HUES64 (cell line): ENCODE measurements around the gene SRC.

ENCODE experiments used
- H3K27ac ChIP-seq: 2 replicates; pipeline ENCODE4 v1.7.0; 2013; ENCODE audit warnings: low read depth, low read length, inconsistent platforms
- H3K27me3 ChIP-seq: 2 replicates; pipeline ENCODE4 v1.6.1; 2013; ENCODE audit warnings: mild to moderate bottlenecking, low read length; ENCODE audit not compliant: insufficient read depth
- H3K36me3 ChIP-seq: 2 replicates; pipeline ENCODE4 v1.6.1; 2013; ENCODE audit warnings: mild to moderate bottlenecking, low read length; ENCODE audit not compliant: insufficient read depth
- H3K4me1 ChIP-seq: 2 replicates; pipeline ENCODE4 v1.6.1; 2013; ENCODE audit warnings: mild to moderate bottlenecking, low read length, moderate library complexity; ENCODE audit not compliant: insufficient read depth
- H3K4me3 ChIP-seq: 2 replicates; pipeline ENCODE4 v1.5.1; 2013; ENCODE audit warnings: mild to moderate bottlenecking, low read length, moderate library complexity
- H3K9ac ChIP-seq: 2 replicates; pipeline ENCODE4 v1.6.1; 2013; ENCODE audit warnings: mild to moderate bottlenecking, low read depth, low read length
- H3K9me3 ChIP-seq: 2 replicates; pipeline ENCODE4 v1.6.1; 2013; ENCODE audit warnings: low read depth, low read length; ENCODE audit not compliant: insufficient read depth
- WGBS: fragments of 150-250, 120-280 bp; methylation state at CpG from one replicate; pipeline ENCODE4 v1.1.7; 2013; ENCODE audit warnings: missing lambda C conversion rate; 5-methylcytosine and 5-hydroxymethylcytosine counted together

Gene SRC

DNA sequence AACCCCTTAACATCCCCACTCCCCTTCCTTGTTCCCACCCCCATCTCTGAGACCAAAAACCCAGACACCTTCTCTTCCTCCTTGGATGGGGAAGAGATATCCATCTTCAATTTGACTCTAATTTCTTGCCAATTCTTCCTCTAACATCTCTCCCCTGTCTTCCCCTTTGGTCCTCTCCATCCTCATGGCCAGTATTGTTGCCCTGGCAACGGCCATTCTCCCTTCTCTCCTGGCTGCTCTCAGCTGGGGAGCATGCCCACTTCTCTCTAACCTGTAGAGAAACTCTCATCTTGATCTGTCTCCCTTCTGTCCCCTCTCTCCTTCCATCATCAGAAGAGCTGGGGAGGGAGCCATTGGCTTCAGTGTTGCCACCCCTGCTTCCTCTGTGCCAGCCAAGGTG, 86.7 kb downstream of the SRC start:
- Histone ChIP-seq H3K27me3 (no peaks in the 10 kb centered on the region), H3K9ac (no peak overlapping the region), H3K27ac (no peak overlapping the region), H3K4me1 (no peaks in the 10 kb centered on the region), H3K4me3 (no peak overlapping the region), H3K36me3 (no peaks in the 10 kb centered on the region), H3K9me3 (no peaks in the 10 kb centered on the region)
- WGBS = 82% methylated on average over 1 of the region's 1 CpG

DNA sequence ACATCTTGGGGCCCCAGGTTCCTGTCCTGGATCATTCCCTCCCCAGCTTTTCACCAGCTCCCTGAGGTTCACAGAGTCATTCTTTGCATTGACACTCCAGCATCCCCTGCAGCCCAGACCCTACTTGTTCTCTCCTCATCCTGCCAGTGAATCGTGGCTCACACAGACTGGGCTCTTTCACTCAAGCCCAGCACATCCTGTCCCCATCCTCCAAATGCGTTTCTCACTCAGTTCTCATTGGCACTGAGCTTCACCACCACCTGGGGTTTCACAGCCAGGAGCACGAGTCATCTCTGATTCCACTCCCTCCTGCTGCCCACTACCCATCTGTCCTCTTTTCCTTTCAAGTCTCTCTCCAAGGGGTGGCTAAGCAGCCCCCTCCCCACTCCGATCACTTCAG, 89.7 kb downstream of the SRC start:
- H3K27me3 ChIP-seq = no peaks in the 10 kb centered on the region
- no peak overlapping the region for H3K4me3 ChIP-seq
- WGBS = 57% methylated on average over 4 of the region's 4 CpGs
- H3K27ac ChIP-seq = no peak overlapping the region
- no peaks in the 10 kb centered on the region for H3K36me3 ChIP-seq
- H3K9me3 ChIP-seq = no peaks in the 10 kb centered on the region
- no peak overlapping the region for H3K9ac ChIP-seq
- H3K4me1 ChIP-seq = peaks cover 8% of the 10 kb centered on the region; the same call in 1 of the 2 replicates

DNA sequence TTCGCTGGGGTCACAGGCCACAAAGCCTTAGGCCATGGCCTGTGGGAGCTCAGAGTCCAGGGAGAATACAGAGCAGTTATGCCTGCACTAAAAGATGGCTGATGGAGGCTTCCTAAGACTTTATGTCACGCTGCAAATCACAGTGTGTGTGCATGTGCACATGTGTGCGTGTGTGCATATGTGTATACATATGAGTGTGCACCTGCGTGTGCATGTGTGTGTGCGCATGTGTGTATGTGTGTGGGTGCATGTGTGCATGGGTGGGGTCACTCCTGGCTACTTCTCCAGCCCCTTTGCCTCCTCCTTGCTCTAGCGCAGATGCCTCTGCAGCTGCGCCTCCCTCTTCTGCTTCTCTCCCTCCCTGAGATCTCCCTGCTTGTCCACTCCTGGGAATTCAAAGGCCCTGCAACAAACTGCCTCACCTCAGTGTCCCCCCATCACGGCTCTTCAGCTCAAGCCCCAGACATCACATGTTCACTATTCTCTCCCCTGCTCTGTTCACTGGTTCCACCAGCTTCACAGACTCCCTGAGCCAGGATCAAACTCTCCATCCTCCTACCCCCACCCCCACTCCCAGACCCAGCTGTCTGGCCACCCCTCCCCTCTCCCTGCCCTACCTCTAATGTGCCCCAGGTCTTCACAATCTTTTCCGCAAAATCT, 90.7 kb downstream of the SRC start:
- Histone ChIP-seq H3K4me3 (no peak overlapping the region), H3K9me3 (no peaks in the 10 kb centered on the region), H3K36me3 (no peaks in the 10 kb centered on the region), H3K27ac (no peak overlapping the region), H3K4me1 (peaks cover 8% of the 10 kb centered on the region; the same call in 1 of the 2 replicates), H3K27me3 (no peaks in the 10 kb centered on the region), H3K9ac (no peak overlapping the region)
- WGBS = 93% methylated on average over 9 of the region's 9 CpGs

DNA sequence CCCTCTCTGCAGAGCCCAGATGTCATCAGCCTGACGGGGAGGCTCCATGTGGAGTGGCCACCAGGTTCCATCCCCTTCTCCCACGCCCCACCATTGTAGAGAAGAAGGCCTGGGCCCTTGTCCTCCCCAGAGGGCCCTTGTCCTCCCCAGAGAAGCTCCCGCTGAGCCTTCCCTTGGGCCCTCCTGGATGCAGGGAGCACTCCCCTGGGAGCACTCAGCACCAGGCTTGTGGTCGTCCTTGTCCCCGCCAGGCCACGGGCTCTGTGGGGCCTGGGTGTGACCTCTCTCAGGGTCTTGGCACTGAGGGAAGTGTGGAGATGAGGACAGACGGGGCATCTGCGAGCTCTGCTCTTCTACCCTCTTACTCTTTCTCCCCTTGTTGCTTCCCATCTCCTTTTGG, 91.7 kb downstream of the SRC start:
- H3K27ac ChIP-seq = no peak overlapping the region
- H3K4me1 ChIP-seq = peaks cover 8% of the 10 kb centered on the region; the same call in 1 of the 2 replicates
- no peaks in the 10 kb centered on the region for H3K27me3 ChIP-seq
- 90% methylated on average over 8 of the region's 8 CpGs for WGBS
- H3K36me3 ChIP-seq = no peaks in the 10 kb centered on the region
- no peak overlapping the region for H3K4me3 ChIP-seq
- H3K9ac ChIP-seq = no peak overlapping the region
- H3K9me3 ChIP-seq = no peaks in the 10 kb centered on the region

DNA sequence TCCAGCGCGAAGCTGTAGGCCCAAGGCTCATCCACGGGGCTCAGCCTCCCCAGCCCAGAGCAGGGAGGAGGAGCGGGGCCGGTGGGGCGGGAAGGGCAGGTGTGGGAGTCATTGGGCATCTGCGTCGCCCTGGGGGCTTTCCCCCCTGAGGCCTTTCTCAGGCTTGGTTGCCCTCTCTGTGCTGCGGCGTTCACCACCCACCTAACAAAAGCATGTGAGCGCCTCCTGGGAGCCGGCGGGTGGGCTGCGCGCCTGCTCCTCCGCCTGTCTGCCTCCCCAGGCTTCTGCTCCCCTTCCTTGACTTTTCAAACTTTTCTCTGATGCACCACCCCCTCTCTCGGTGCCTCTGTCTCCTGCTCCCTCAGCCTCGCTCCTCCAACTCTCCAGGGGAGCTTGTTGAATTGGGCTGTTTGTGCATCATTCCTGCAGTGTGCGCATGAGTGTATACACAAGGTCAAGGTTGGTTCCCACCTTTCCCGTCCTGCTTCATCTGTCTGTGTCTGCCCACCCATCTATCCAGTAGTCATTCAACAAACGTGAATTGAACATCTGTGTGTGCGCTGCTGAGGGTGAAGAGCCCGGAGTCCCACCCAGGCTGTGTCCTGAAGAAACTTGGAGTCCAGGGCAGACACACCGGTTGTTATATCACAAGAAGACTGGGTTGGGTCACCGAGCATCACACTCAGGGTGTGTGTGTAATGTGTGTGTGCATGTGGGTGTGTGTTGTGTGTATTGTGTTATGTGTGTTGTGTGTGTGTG, 92.7 kb downstream of the SRC start:
- peaks cover 8% of the 10 kb centered on the region; the same call in 1 of the 2 replicates for H3K4me1 ChIP-seq
- 79% methylated on average over 25 of the region's 25 CpGs for WGBS
- H3K27ac ChIP-seq = no peak overlapping the region
- no peaks in the 10 kb centered on the region for H3K9me3 ChIP-seq
- H3K27me3 ChIP-seq = no peaks in the 10 kb centered on the region
- H3K4me3 ChIP-seq = no peak overlapping the region
- no peaks in the 10 kb centered on the region for H3K36me3 ChIP-seq
- no peak overlapping the region for H3K9ac ChIP-seq

DNA sequence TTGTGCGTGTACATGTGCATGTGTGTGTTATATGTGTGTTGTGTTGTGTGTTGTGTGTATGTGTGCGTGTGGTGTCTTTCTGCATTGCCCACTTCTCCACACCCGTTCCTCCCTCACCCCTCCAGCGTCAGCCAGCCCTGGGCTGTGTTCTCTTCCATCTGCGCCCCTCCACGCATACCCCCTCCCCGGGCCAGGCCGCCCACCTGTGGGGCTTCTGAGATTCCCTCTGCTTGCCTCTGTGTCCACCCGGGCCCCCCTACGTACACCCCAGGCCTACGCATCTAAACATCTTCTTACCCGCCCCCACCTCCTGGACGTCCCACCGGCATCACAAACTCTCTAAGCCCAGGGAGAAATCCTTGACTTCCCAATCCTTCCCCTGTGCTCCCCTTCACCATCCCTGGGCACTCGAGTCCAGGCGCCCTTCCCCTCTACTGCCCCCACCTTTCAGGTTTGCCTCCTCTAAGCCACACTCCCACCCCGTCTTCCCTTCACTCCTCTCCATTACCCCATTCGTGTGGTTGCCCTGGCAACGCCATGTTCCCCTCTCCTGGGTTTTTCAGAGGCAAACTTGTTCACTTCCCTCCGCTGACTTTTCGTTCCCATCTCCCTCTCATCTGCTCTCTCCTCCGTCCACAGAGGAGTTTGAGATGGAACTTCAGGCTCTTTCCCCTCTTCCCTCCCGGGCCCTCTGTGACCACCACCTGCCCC, 93.4 kb downstream of the SRC start:
- H3K4me3 ChIP-seq = no peak overlapping the region
- H3K9me3 ChIP-seq = no peaks in the 10 kb centered on the region
- no peak overlapping the region for H3K27ac ChIP-seq
- no peaks in the 10 kb centered on the region for H3K27me3 ChIP-seq
- H3K36me3 ChIP-seq = no peaks in the 10 kb centered on the region
- WGBS = 76% methylated on average over 22 of the region's 23 CpGs
- H3K4me1 ChIP-seq = peaks cover 8% of the 10 kb centered on the region; the same call in 1 of the 2 replicates
- no peak overlapping the region for H3K9ac ChIP-seq

DNA sequence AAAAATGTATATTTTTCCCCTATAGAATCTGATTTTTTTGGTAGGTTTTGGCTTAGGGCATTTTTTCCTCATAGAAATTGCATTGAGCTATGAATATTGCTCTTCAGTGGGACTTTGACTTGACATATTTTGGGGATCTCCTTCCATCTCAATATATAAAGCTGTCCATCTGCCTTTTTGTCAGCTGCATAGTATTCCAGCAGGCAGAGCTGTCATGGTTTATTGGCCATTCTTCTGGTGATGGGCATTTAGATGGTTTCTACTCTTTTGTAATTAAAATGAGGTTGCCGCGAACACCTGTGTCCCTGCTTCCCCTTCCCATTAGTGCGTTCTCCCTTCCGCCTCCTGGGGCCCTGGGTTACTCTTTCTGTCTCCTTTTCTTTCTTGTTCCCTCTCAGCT, 95.1 kb downstream of the SRC start:
- Histone ChIP-seq H3K27me3 (no peaks in the 10 kb centered on the region), H3K36me3 (no peaks in the 10 kb centered on the region), H3K9me3 (no peaks in the 10 kb centered on the region), H3K4me1 (peaks cover 8% of the 10 kb centered on the region; the same call in 1 of the 2 replicates), H3K4me3 (no peak overlapping the region), H3K27ac (no peak overlapping the region), H3K9ac (no peak overlapping the region)
- 73% methylated on average over 4 of the region's 4 CpGs for WGBS

DNA sequence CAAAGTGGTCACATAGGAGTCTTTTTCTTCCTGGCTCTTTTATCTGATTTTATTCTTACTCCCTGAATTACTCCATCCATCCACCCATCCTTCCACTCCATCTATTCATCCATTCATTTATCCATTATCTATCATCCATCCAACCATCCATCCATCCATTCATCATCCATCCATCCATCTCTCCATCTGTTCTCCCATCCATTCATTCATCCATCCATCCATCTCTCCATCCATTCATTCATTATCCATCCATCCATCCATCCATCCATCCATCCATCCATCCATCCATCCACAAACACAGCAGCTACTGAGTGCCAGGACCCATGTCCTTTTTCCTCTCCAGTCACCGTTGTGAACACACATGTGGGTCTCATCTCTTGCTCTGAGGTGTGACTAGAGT, 96.6 kb downstream of the SRC start:
- Histone ChIP-seq H3K4me3 (no peak overlapping the region), H3K36me3 (no peaks in the 10 kb centered on the region), H3K4me1 (peaks cover 8% of the 10 kb centered on the region; the same call in 1 of the 2 replicates), H3K9me3 (no peaks in the 10 kb centered on the region), H3K27me3 (no peaks in the 10 kb centered on the region), H3K27ac (no peak overlapping the region), H3K9ac (no peak overlapping the region)
- WGBS = 98% methylated on average over 1 of the region's 1 CpG

DNA sequence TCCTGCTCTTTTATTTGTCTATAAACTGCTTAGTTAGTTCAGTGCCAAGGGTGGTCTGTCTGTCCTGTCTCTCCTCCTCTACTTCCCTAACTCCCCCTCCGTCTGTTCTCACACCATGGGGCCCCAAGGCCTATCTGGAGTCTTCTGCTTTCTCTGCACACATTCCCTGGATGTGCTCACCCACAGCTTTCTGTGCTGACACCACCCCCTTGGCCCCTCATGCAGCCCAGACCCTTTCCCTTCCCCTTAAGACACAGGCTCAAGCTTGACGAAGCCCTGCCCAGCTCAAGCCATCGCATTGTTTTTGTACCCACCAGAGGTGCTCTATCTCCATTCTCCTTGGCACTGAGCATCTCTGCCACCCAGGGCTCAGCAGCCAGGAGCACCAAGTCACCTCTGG, 97.0 kb downstream of the SRC start:
- H3K4me1 ChIP-seq = peaks cover 8% of the 10 kb centered on the region; the same call in 1 of the 2 replicates
- H3K9ac ChIP-seq = no peak overlapping the region
- no peak overlapping the region for H3K27ac ChIP-seq
- H3K36me3 ChIP-seq = no peaks in the 10 kb centered on the region
- H3K9me3 ChIP-seq = no peaks in the 10 kb centered on the region
- 89% methylated on average over 3 of the region's 3 CpGs for WGBS
- H3K4me3 ChIP-seq = no peak overlapping the region
- no peaks in the 10 kb centered on the region for H3K27me3 ChIP-seq

DNA sequence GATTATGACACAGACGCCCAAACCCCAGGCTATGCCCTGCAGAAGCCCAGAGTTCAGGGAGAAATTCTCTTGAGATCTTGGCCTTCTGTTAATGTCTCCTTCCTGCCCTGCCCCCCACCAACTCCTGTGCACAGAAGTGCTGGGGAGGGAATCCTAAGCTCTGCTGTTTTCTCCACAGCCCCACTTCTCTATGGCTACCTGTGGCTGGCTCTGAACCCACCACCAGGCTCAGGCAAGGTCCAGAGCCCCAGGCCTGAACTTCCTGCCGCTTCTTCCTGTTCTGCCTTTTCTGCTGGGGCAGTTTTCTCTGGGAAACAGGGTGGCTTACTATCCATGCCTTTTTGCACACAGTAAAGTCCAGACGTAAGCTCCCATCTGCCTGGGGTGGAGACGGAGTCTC, 97.7 kb downstream of the SRC start:
- no peaks in the 10 kb centered on the region for H3K27me3 ChIP-seq
- no peaks in the 10 kb centered on the region for H3K36me3 ChIP-seq

DNA sequence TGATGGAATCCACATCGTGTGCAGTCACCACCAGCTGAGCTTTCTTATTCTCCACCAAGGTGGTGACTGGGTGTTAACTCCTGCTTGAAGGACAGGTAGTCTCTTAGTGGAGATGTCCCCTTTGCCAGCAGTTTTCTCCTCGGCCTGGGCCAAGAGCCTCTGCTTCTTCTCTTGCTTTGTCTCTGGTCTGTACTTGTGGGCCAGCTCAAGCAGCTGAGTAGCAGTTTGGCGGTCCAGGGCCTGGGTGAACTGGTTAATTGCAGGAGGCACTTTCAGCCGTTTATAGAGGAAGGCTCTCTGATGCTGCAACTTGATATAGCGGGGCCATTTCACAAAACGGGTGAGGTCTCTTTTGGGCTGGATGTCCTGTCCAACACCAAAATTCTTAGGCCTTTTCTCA, 99.1 kb downstream of the SRC start:
- no peaks in the 10 kb centered on the region for H3K9me3 ChIP-seq
- 86% methylated on average over 6 of the region's 6 CpGs for whole genome bisulfite sequencing

More for the DNA sequence above, 97.7 kb downstream of the SRC start:
- Histone ChIP-seq H3K9me3 (no peaks in the 10 kb centered on the region), H3K4me3 (no peak overlapping the region), H3K4me1 (peaks cover 7% of the 10 kb centered on the region; the same call in 1 of the 2 replicates), H3K9ac (no peak overlapping the region), H3K27ac (no peak overlapping the region)
- WGBS = 92% methylated on average over 4 of the region's 4 CpGs

More for the DNA sequence above, 99.1 kb downstream of the SRC start:
- Histone ChIP-seq H3K4me1 (no peaks in the 10 kb centered on the region), H3K9ac (no peak overlapping the region), H3K27ac (no peak overlapping the region), H3K27me3 (no peaks in the 10 kb centered on the region), H3K4me3 (no peak overlapping the region), H3K36me3 (no peaks in the 10 kb centered on the region)
